ENCODE data around the gene CRYBG3.

Gene CRYBG3

GRCh38 chr3:97937205-97937604 is 115.4 kb downstream of the CRYBG3 start:
- Mint-ChIP-seq H3K9me3 (no peaks in the 10 kb centered on the region), H3K36me3 (peaks cover 32% of the 10 kb centered on the region), H3K4me1 (peaks cover 11% of the 10 kb centered on the region), H3K4me3 (no peak overlapping the region), H3K27ac (no peak overlapping the region)
- no peak for ATAC-seq
- no peak for DNase-seq (ENCODE audit: low spot score in 2 of 2)

- Mint-ChIP-seq H3K27ac (no peak overlapping the region), H3K36me3 (peaks cover 36% of the 10 kb centered on the region), H3K4me3 (no peak overlapping the region), H3K4me1 (peaks cover 16% of the 10 kb centered on the region), H3K9me3 (no peaks in the 10 kb centered on the region)
- DNase-seq (ENCODE audit: low spot score in 2 of 2) = no peak
- ATAC-seq = no peak
Observed at GRCh38 chr3:97938444-97938843, 116.6 kb downstream of the CRYBG3 start.

- H3K4me3 Mint-ChIP-seq = no peak overlapping the region
- no peak overlapping the region for H3K27ac Mint-ChIP-seq
- peaks cover 16% of the 10 kb centered on the region for H3K4me1 Mint-ChIP-seq
- H3K9me3 Mint-ChIP-seq = no peaks in the 10 kb centered on the region
- ATAC-seq (no peak), DNase-seq (ENCODE audit: low spot score in 2 of 2) (no peak)
- peaks cover 46% of the 10 kb centered on the region for H3K36me3 Mint-ChIP-seq
Observed at GRCh38 chr3:97939401-97939800, 117.6 kb downstream of the CRYBG3 start.

GRCh38 chr3:97940034-97940433 is 118.2 kb downstream of the CRYBG3 start:
- no peak overlapping the region for H3K4me3 Mint-ChIP-seq
- DNase-seq (ENCODE audit: low spot score in 2 of 2) (no peak), ATAC-seq (no peak)
- no peaks in the 10 kb centered on the region for H3K9me3 Mint-ChIP-seq
- H3K36me3 Mint-ChIP-seq = peaks cover 52% of the 10 kb centered on the region
- H3K4me1 Mint-ChIP-seq = peaks cover 16% of the 10 kb centered on the region
- peak overlapping the region; percentile 8 for H3K27ac Mint-ChIP-seq

GRCh38 chr3:97942801-97943546 is 121.2 kb downstream of the CRYBG3 start:
- Mint-ChIP-seq H3K36me3 (peaks cover 74% of the 10 kb centered on the region), H3K27ac (peak overlapping the region; percentile 58), H3K4me1 (peaks cover 4% of the 10 kb centered on the region), H3K9me3 (no peaks in the 10 kb centered on the region), H3K4me3 (no peak overlapping the region)
- DNase-seq (ENCODE audit: low spot score in 2 of 2) (no peak), ATAC-seq (peak; percentile 95)

- Mint-ChIP-seq H3K9me3 (no peaks in the 10 kb centered on the region), H3K4me1 (no peaks in the 10 kb centered on the region), H3K4me3 (no peak overlapping the region), H3K27ac (no peak overlapping the region), H3K36me3 (peaks cover 95% of the 10 kb centered on the region)
- ATAC-seq = no peak
- DNase-seq (ENCODE audit: low spot score in 2 of 2) = no peak
Observed at GRCh38 chr3:97948351-97949109, 126.7 kb downstream of the CRYBG3 start.

- Mint-ChIP-seq H3K36me3 (peaks cover 94% of the 10 kb centered on the region), H3K4me1 (no peaks in the 10 kb centered on the region), H3K4me3 (no peak overlapping the region), H3K9me3 (no peaks in the 10 kb centered on the region), H3K27ac (no peak overlapping the region)
- no peak for ATAC-seq
- no peak for DNase-seq (ENCODE audit: low spot score in 2 of 2)
Observed at GRCh38 chr3:97949110-97949485, 127.3 kb downstream of the CRYBG3 start.

GRCh38 chr3:97949743-97950142 is 127.9 kb downstream of the CRYBG3 start:
- no peak for DNase-seq (ENCODE audit: low spot score in 2 of 2)
- no peak for ATAC-seq
- H3K36me3 Mint-ChIP-seq = peaks cover 93% of the 10 kb centered on the region

GRCh38 chr3:97950360-97950759 is 128.5 kb downstream of the CRYBG3 start:
- no peaks in the 10 kb centered on the region for H3K4me1 Mint-ChIP-seq
- H3K36me3 Mint-ChIP-seq = peaks cover 90% of the 10 kb centered on the region
- H3K27ac Mint-ChIP-seq = peak overlapping the region; percentile 64
- peak; percentile 80 for ATAC-seq
- H3K9me3 Mint-ChIP-seq = no peaks in the 10 kb centered on the region
- H3K4me3 Mint-ChIP-seq = no peak overlapping the region
- DNase-seq (ENCODE audit: low spot score in 2 of 2) = no peak

More at GRCh38 chr3:97949743-97950142, 127.9 kb downstream of the CRYBG3 start:
- Mint-ChIP-seq H3K27ac (peak overlapping the region; percentile 64), H3K4me3 (no peak overlapping the region), H3K9me3 (no peaks in the 10 kb centered on the region), H3K4me1 (no peaks in the 10 kb centered on the region)

- ATAC-seq (no peak), DNase-seq (ENCODE audit: low spot score in 2 of 2) (no peak)
- Mint-ChIP-seq H3K4me3 (no peak overlapping the region), H3K27ac (no peak overlapping the region), H3K36me3 (peaks cover 88% of the 10 kb centered on the region), H3K4me1 (no peaks in the 10 kb centered on the region), H3K9me3 (no peaks in the 10 kb centered on the region)
Observed at GRCh38 chr3:97952280-97952679, 130.5 kb downstream of the CRYBG3 start.

GRCh38 chr3:97952872-97953271 is 131.1 kb downstream of the CRYBG3 start:
- Mint-ChIP-seq H3K4me1 (no peaks in the 10 kb centered on the region), H3K27ac (no peak overlapping the region), H3K9me3 (no peaks in the 10 kb centered on the region), H3K36me3 (peaks cover 88% of the 10 kb centered on the region), H3K4me3 (no peak overlapping the region)
- DNase-seq (ENCODE audit: low spot score in 2 of 2) (no peak), ATAC-seq (no peak)

- Mint-ChIP-seq H3K9me3 (no peaks in the 10 kb centered on the region), H3K4me1 (no peaks in the 10 kb centered on the region), H3K4me3 (no peak overlapping the region), H3K36me3 (peaks cover 88% of the 10 kb centered on the region), H3K27ac (peak overlapping the region; percentile 15)
- DNase-seq (ENCODE audit: low spot score in 2 of 2) = no peak
- no peak for ATAC-seq
Observed at GRCh38 chr3:97954228-97954827, 132.5 kb downstream of the CRYBG3 start.

- no peaks in the 10 kb centered on the region for H3K4me1 Mint-ChIP-seq
- H3K27ac Mint-ChIP-seq = no peak overlapping the region
- no peak for DNase-seq (ENCODE audit: low spot score in 2 of 2)
- H3K9me3 Mint-ChIP-seq = no peaks in the 10 kb centered on the region
- H3K4me3 Mint-ChIP-seq = no peak overlapping the region
- no peak for ATAC-seq
- H3K36me3 Mint-ChIP-seq = peaks cover 88% of the 10 kb centered on the region
Observed at GRCh38 chr3:97956051-97956450, 134.2 kb downstream of the CRYBG3 start.

GRCh38 chr3:97957617-97958311 is 136.0 kb downstream of the CRYBG3 start:
- H3K36me3 Mint-ChIP-seq = peaks cover 92% of the 10 kb centered on the region
- H3K27ac Mint-ChIP-seq = no peak overlapping the region
- H3K4me1 Mint-ChIP-seq = peaks cover 16% of the 10 kb centered on the region
- ATAC-seq (no peak), DNase-seq (ENCODE audit: low spot score in 2 of 2) (no peak)
- no peaks in the 10 kb centered on the region for H3K9me3 Mint-ChIP-seq
- no peak overlapping the region for H3K4me3 Mint-ChIP-seq

GRCh38 chr3:97958396-97958795 is 136.6 kb downstream of the CRYBG3 start:
- peaks cover 86% of the 10 kb centered on the region for H3K36me3 Mint-ChIP-seq
- no peak overlapping the region for H3K27ac Mint-ChIP-seq
- ATAC-seq = no peak

More at GRCh38 chr3:97958396-97958795, 136.6 kb downstream of the CRYBG3 start:
- H3K9me3 Mint-ChIP-seq = no peaks in the 10 kb centered on the region
- H3K4me3 Mint-ChIP-seq = no peak overlapping the region
- DNase-seq (ENCODE audit: low spot score in 2 of 2) = no peak
- peaks cover 16% of the 10 kb centered on the region for H3K4me1 Mint-ChIP-seq

Measured in stimulated activated effector memory CD8-positive, alpha-beta T cell treated with anti-CD3 and anti-CD28 coated beads, Interleukin-12 subunit alpha, Interleukin-12 subunit beta, amount 100 ng/mL, for 72 hours (primary cell).